Endothelial cell of umbilical vein (primary cell): ENCODE data around the gene MAPT. TPM values are rescaled to one million over a fixed set of nuclear protein-coding genes. Genes with fewer than 3 reads are reported as not detected.

Source experiments
- BruUV-seq: library from RNA; stranded (reverse); fragments of 400-500 nt; replicated peaks from 2 replicates; lab custom pipeline; 2021; lab: Mats Ljungman, UMichigan
- CTCF ChIA-PET: fragments of 300-600, 350-600 bp; sonication (Branson Sonifier 250); formaldehyde crosslinking; loops from one replicate; lab custom pipeline; 2021; ENCODE audit warnings: antibody characterized with exemption, inconsistent platforms; lab: Charles Lee
- POLR2A ChIA-PET: fragments of 300-600, 350-600 bp; sonication (Branson Sonifier 250); formaldehyde crosslinking; loops from one replicate; lab custom pipeline; 2021; ENCODE audit warnings: antibody characterized with exemption, inconsistent platforms; lab: Charles Lee
- DNase-seq: peaks from one replicate; pipeline ENCODE4 v3.0.0-alpha.2; 2011; ENCODE audit warnings: low read depth, low spot score
- FAIRE-seq: peaks from 2 replicates; lab custom pipeline; 2011; peaks lifted over from hg19 to GRCh38; lab: Jason Lieb, UNC
- H2AFZ ChIP-seq: 2 replicates; pipeline ENCODE4 v1.6.0; 2012; ENCODE audit warnings: low read depth, low read length, control low read depth, inconsistent platforms
- H3K27ac ChIP-seq: 2 replicates; pipeline ENCODE4 v1.5.1; 2011; ENCODE audit warnings: low read depth, mild to moderate bottlenecking, control low read depth, low read length, moderate library complexity; ENCODE audit not compliant: insufficient read depth
- H3K27me3 ChIP-seq, 2 experiments: 2 replicates each; pipeline versions ENCODE4 v1.6.0 to v1.6.1; 2011; ENCODE audit warnings: low read length in 2 of 2, mixed read lengths in 1 of 2; ENCODE audit not compliant: control insufficient read depth in 2 of 2, insufficient read depth in 2 of 2
- H3K36me3 ChIP-seq, 2 experiments: 2 replicates in 1 of 2; 3 replicates in 1 of 2; pipeline ENCODE4 v1.5.1; 2011; ENCODE audit warnings: low read length in 2 of 2, mild to moderate bottlenecking in 1 of 2, moderate library complexity in 1 of 2; ENCODE audit not compliant: control insufficient read depth in 2 of 2, insufficient read depth in 2 of 2; ENCODE audit errors: extremely low read depth in 1 of 2
- H3K4me1 ChIP-seq: 3 replicates; pipeline ENCODE4 v1.5.1; 2011; ENCODE audit warnings: mild to moderate bottlenecking, low read length; ENCODE audit not compliant: control insufficient read depth, insufficient read depth; ENCODE audit errors: extremely low read depth
- H3K4me2 ChIP-seq: 2 replicates; pipeline ENCODE4 v1.6.1; 2011; ENCODE audit warnings: low read length, control low read depth, mixed read lengths; ENCODE audit not compliant: insufficient read depth
- H3K4me3 ChIP-seq, 3 experiments: fragments of 200-600 bp in 1 of 3; sonication (generic), shearing (Covaris generic) in 1 of 3; replicated peaks in 1 of 3; 2 replicates each; pipeline ENCODE4 v1.5.1; 2011 to 2016; ENCODE audit warnings: control low read depth in 3 of 3, low read length in 3 of 3, mild to moderate bottlenecking in 2 of 3, inconsistent platforms in 1 of 3, low read depth in 1 of 3, moderate library complexity in 1 of 3; ENCODE audit not compliant: insufficient read depth in 1 of 3
- H3K79me2 ChIP-seq: 2 replicates; pipeline ENCODE4 v1.6.0; 2012; ENCODE audit warnings: low read length, inconsistent platforms; ENCODE audit not compliant: control insufficient read depth, insufficient read depth
- H3K9ac ChIP-seq: replicated peaks from 2 replicates; pipeline ENCODE3; 2011; ENCODE audit warnings: low read length, control low read depth; ENCODE audit not compliant: insufficient read depth; ENCODE audit errors: extremely low read depth
- H3K9me1 ChIP-seq: replicated peaks from 3 replicates; pipeline ENCODE4 v1.6.0; 2011; ENCODE audit warnings: mild to moderate bottlenecking, low read length; ENCODE audit not compliant: control insufficient read depth, insufficient read depth; ENCODE audit errors: extremely low read depth
- H3K9me3 ChIP-seq: replicated peaks from 2 replicates; pipeline ENCODE4 v1.5.1; 2012; ENCODE audit warnings: low read length, inconsistent platforms; ENCODE audit not compliant: control insufficient read depth, insufficient read depth
- H4K20me1 ChIP-seq: replicated peaks from 2 replicates; pipeline ENCODE3; 2011; ENCODE audit warnings: mild to moderate bottlenecking, low read length; ENCODE audit not compliant: control insufficient read depth, insufficient read depth; ENCODE audit errors: extremely low read depth
- CTCF ChIP-seq, 2 donors: IDR thresholded peaks; 1 replicate in 1 of 2; 2 replicates in 1 of 2; pipeline ENCODE4 v1.5.1; 2011; ENCODE audit warnings: low read length in 2 of 2, mild to moderate bottlenecking in 2 of 2, moderate library complexity in 2 of 2, control low read depth in 1 of 2, inconsistent platforms in 1 of 2, low read depth in 1 of 2; ENCODE audit not compliant: insufficient read depth in 1 of 2; ENCODE audit errors: extremely low read depth in 1 of 2
- EZH2 ChIP-seq: IDR thresholded peaks from 2 replicates; pipeline ENCODE4 v1.6.1; 2012; ENCODE audit warnings: borderline replicate concordance, low read depth, mild to moderate bottlenecking, moderate library complexity, low read length, inconsistent platforms; ENCODE audit not compliant: severe bottlenecking
- FOS ChIP-seq: IDR thresholded peaks from 2 replicates; pipeline ENCODE4 v1.6.1; 2011; ENCODE audit warnings: mild to moderate bottlenecking, low read length, moderate library complexity, borderline replicate concordance; ENCODE audit not compliant: insufficient read depth
- GATA2 ChIP-seq: IDR thresholded peaks from 2 replicates; pipeline ENCODE4 v1.7.0; 2011; ENCODE audit warnings: low read depth, mild to moderate bottlenecking, moderate library complexity, mixed read lengths, low read length; ENCODE audit not compliant: insufficient read length, insufficient read depth
- JUN ChIP-seq: IDR thresholded peaks from 2 replicates; pipeline ENCODE4 v1.6.1; 2011; ENCODE audit warnings: borderline replicate concordance, low read depth; ENCODE audit not compliant: insufficient read length, insufficient read depth
- MAX ChIP-seq: IDR thresholded peaks from 2 replicates; pipeline ENCODE4 v1.6.1; 2011; ENCODE audit not compliant: insufficient read depth, insufficient read length
- MYC ChIP-seq: IDR thresholded peaks from one replicate; pipeline ENCODE4 v1.6.1; 2011; ENCODE audit warnings: mild to moderate bottlenecking, low read depth, low read length
- POLR2A ChIP-seq: IDR thresholded peaks from 2 replicates; pipeline ENCODE4 v1.6.1; 2012; ENCODE audit warnings: low read depth, mild to moderate bottlenecking, control low read depth, low read length
- POLR2AphosphoS5 ChIP-seq: IDR thresholded peaks from 2 replicates; pipeline ENCODE4 v1.6.1; 2012; ENCODE audit warnings: low read depth, mild to moderate bottlenecking, control low read depth, low read length, moderate library complexity; ENCODE audit not compliant: insufficient read depth
- dilution Hi-C: fragments of 300-500 bp; cut with MboI; formaldehyde crosslinking; loops from one replicate; pipeline ENCODE4 v1.15.0; 2019; ENCODE audit warnings: low sequenced_read_pairs; ENCODE audit not compliant: extremely low pct_ligation_motif_present
- intact Hi-C: fragments of 100-400 bp; cut with micrococcal nuclease; formaldehyde crosslinking; loops from one replicate; pipeline ENCODE4 v1.10.0; 2022
- polyA plus RNA-seq, 4 experiments: library from polyadenylated mRNA; depleted of rRNA in 3 of 4; stranded (reverse) in 3 of 4; unstranded in 1 of 4; fragments of >200 nt; gene quantifications; 2 replicates each; pipeline versions ENCODE4 v1.2.1 to v1.2.3, GENCODE V29; 2011 to 2012; ENCODE audit warnings: missing spikeins in 1 of 4
- total RNA-seq: library from RNA; stranded (reverse); gene quantifications from 2 replicates; pipeline ENCODE4 v1.2.3, GENCODE V29; 2021

MAPT gene
- total and polyA plus RNA-seq, 2 donors (not counting 3 experiments of a cell fraction or from before 2014, with no cell fraction given): 0.04 to 0.51 TPM

GRCh38 chr17:46029627-46030026 lies 135.3 kb downstream of the MAPT start:
- Histone ChIP-seq H4K20me1 (no peaks in the 10 kb centered on the region), H3K27me3 (no peaks in the 10 kb centered on the region), H3K79me2 (no peaks in the 10 kb centered on the region), H3K9me1 (no peaks in the 10 kb centered on the region), H3K27ac (no peak overlapping the region), H2AFZ (no peak overlapping the region), H3K9me3 (no peaks in the 10 kb centered on the region), H3K9ac (no peak overlapping the region), H3K4me2 (no peak overlapping the region), H3K4me3 (no peak overlapping the region), H3K4me1 (no peaks in the 10 kb centered on the region), H3K36me3 (peaks cover 25 to 43% of the 10 kb centered on the region in 2 experiments)
- intact Hi-C loops: no loop called here
- BruUV-seq: no TSS peak
- no peak for DNase-seq
- dilution Hi-C loops: no loop called here
- ChIA-PET POLR2A (no interaction called here), CTCF (interaction anchor here (0.6 to 3.1 kb wide), 4 partner anchors 10 to 183 kb away, joined by 3 to 14 read pairs (median 3); no protein-coding TSS in a partner anchor)
- TF ChIP-seq MYC: no peak
- FAIRE-seq: no peak

- intact Hi-C loops (no loop called here), dilution Hi-C loops (no loop called here)
- H4K20me1 ChIP-seq: no peaks in the 10 kb centered on the region
- no peak overlapping the region for H3K4me2 ChIP-seq
- H3K9ac ChIP-seq: no peak overlapping the region
- no peaks in the 10 kb centered on the region for H3K79me2 ChIP-seq
- no peaks in the 10 kb centered on the region for H3K9me1 ChIP-seq
- FAIRE-seq: no peak
- H3K4me1 ChIP-seq: no peaks in the 10 kb centered on the region
- POLR2A ChIA-PET: no interaction called here
- TF ChIP-seq POLR2AphosphoS5 (no peak), FOS (no peak), POLR2A (no peak), MAX (no peak), CTCF (IDR thresholded peaks at IDR 0.05; ENCODE audit: extremely low read depth in 1 of 2, insufficient read depth in 1 of 2, low read depth in 1 of 2, low read length in 2 of 2) (no peak), GATA2 (no peak), MYC (no peak), JUN (no peak), EZH2 (no peak)
- peaks cover 25 to 38% of the 10 kb centered on the region in 2 experiments for H3K36me3 ChIP-seq
- no peaks in the 10 kb centered on the region for H3K27me3 ChIP-seq
- H2AFZ ChIP-seq: no peak overlapping the region
- no peak overlapping the region for H3K4me3 ChIP-seq
- H3K9me3 ChIP-seq: no peaks in the 10 kb centered on the region
- TSS peak; percentile 12 for BruUV-seq
- DNase-seq: no peak
- H3K27ac ChIP-seq: no peak overlapping the region
- CTCF ChIA-PET: interaction anchor here (3.1 kb wide), 1 partner anchor 14 kb away, joined by 14 read pairs; no protein-coding TSS in a partner anchor
These were observed 136.4 kb downstream of the MAPT start for GRCh38 chr17:46030752-46031151.
